Measurements from ENCODE around the gene FOXA3.
A peak's percentile ranks its signal among the peaks of the same experiment; 100 is the strongest.

DNA sequence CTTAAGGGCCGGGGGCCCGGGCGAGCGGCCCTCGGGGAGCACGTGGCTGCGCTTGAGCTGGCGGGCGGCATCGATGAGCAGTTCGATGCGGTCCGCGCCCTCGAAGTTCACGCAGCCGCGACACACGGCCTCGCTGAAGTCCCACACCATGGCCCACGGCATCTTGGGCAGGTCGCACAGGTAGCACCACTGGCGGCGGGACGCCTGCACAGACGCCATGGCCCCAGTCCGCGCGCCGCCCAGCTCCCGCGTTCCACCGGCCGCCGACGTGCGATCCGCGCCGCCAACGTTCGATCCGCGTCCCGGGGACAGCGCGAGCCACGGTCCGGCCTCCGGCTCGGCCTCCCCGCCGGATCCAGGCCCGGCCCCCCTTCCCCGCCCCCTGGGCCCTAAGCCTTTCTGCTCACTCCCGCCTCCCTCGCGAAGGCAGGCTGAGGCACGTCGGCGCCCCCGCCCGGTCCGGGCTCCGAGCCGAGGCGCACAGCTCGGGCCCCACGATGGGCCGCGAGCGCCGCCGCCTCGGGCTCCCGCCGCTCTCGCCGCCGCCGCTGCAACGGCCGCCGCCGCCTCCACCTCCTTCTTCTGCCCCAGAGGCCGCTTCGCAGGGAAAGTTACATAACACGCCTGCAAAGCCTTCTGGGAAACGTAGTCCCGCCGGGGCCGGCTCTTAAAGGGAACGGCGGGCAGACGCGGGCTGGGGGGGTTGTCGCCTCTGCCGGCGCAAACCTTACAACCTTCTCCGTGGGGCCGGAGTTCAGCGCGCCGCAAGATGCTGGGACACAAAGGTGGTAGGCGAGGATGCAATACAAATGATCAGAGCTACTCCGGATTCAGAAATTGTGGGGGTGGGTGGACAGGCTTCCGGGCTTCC lies 21.7 kb downstream of the FOXA3 start, which contains the start of gene IRF2BP1:
- TF ChIP-seq, protein P1, sequence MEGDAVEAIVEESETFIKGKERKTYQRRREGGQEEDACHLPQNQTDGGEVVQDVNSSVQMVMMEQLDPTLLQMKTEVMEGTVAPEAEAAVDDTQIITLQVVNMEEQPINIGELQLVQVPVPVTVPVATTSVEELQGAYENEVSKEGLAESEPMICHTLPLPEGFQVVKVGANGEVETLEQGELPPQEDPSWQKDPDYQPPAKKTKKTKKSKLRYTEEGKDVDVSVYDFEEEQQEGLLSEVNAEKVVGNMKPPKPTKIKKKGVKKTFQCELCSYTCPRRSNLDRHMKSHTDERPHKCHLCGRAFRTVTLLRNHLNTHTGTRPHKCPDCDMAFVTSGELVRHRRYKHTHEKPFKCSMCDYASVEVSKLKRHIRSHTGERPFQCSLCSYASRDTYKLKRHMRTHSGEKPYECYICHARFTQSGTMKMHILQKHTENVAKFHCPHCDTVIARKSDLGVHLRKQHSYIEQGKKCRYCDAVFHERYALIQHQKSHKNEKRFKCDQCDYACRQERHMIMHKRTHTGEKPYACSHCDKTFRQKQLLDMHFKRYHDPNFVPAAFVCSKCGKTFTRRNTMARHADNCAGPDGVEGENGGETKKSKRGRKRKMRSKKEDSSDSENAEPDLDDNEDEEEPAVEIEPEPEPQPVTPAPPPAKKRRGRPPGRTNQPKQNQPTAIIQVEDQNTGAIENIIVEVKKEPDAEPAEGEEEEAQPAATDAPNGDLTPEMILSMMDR (IDR thresholded peaks at IDR 0.05; ENCODE audit: low read depth, low read length) = no peak
- TF ChIP-seq POLR2A (IDR thresholded peaks at IDR 0.05; ENCODE audit: extremely low read depth, insufficient read length) (peak; percentile 86), MAX (IDR thresholded peaks at IDR 0.05; ENCODE audit: low read depth, low read length) (peak; percentile 85)
